ENCODE results near the gene GALNT10.

The GALNT10 gene

DNA sequence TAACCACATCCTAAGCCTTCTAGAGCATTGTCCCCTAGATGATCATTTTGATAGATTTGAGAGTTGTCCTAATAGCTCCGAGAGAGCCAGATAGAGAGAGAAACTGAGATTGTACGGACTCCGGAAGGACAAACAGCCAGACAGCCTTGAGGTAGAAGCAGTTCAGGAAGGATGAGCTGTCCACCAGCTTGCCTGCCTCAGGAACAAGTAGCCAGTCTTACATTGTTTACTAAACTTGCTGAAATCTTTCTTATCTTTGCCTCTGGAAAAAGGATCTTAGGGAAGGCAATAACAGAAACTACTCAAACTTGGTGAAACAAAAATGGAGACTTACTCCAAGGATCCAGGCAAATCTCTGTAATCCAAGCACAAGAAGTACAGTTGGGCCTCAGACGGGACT, 216.3 kb downstream of the GALNT10 start:
- no peak for DNase-seq (ENCODE audit: low read depth)

DNA sequence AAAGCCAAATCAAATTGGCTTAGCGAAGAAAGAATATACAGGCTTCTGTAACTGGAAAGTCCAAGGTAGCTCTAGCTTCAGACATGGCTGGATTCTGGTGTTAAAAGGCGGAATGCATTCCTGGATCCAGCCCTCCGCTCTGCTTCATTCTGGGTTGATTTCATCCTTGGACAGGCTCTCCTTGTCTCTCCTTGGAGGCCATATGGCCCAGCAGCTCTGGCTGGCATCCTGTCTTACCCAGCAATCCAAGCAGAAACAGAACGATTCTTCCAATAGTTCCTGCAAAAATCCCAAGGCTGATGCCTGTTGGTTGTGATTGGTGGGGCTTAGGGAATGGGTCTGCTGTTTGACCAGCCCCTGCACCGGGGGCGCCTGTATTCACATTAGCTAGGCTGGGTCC, 218.3 kb downstream of the GALNT10 start:
- no peak for DNase-seq (ENCODE audit: low read depth)

DNA sequence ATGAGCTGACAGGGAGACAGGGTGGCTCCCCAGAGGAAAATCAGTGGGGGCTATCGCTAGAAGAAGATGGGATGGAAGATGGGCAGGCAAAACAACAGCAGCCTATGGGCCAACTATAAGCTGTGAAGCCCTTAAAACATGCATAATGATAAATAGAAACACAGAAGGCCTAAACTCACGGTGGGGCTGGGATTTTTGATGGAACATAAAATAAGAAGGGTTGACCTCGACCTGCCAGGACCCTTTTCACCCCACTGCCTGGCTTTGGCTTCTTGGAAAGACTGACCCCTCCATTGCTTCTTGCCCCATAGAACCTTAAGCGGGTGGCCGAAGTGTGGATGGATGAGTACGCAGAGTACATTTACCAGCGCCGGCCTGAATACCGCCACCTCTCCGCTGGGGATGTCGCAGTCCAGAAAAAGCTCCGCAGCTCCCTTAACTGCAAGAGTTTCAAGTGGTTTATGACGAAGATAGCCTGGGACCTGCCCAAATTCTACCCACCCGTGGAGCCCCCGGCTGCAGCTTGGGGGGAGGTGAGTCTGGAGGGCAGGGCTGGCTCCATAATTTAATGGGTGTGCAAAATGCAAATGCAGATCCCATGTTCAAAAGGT, 218.8 kb downstream of the GALNT10 start:
- DNase-seq (ENCODE audit: low read depth) = no peak

DNA sequence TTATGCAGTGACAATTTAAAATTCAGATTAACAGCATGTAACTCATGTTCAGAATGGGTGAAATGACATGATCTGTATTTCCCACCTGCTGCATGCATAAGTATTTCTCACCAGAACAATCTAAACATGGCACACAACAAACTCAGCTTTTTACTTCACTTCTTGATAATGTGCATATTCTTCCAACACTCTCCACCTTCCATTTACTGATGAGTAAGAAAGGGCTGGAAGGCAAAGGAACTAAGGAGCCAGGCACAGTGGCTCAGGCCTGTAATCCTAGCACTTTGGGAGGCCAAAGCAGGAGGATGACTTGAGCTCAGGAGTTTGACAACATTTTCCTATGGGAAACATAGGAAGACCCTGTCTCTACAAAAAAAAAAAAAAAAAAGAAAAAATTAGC, 219.5 kb downstream of the GALNT10 start:
- no peak for DNase-seq (ENCODE audit: low read depth)

DNA sequence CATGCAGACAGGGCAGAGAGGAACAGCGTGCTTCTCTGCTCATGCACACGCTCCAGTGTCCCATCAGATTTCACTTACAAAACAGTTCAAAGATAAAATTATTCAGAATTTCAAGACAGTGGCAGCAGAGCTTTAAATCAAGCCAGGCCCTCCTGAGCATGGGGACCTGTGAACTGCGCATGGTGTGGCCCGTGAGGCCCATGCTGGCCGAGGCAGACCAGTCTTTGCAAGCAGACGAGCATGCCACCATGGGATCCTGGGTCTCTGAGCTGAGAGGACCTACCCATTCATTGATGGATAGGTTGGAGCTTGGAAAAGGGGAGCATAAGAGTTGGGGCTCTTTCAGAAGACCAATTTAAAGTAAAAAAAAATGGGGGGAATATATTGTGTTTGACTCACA, 220.3 kb downstream of the GALNT10 start:
- no peak for DNase-seq (ENCODE audit: low read depth)

DNA sequence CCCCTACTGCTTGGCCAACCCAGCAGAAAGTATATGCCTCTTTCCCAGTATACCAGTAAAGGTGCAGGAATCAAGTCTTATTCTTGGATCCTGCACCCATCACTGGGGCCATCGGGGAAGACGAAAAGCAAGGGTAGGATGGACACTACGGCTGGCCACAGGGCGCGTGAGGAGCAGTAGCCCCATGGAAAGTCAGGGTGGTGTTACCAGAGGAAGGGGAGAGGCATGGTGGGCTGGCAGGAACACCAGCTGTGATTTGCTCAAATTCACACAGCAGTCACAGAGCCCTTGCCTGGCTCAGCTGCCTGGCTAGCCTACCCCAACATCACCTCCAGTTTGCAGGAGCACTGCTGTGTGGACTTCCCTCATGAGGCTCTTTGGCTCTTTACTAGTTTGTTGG, 220.8 kb downstream of the GALNT10 start:
- DNase-seq (ENCODE audit: low read depth) = no peak

DNA sequence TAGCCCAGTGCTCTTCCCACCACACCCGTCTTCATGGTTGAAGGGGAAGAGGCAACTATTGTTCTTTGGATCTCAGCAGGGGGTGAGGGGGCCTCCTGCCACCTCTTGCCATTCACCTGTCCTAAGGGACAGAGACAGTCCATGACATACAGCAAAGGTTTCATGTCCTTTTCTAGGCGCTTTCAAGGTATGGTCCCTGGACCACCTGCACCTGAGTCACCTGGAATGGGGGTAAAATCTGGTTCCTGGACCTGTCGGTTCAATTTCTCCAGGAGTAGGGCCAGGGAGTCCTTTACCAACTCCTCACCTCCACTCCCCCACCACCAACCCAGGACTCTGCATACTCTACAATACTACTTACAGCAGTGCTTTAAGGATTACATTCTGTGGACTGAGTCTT, 221.8 kb downstream of the GALNT10 start:
- no peak for DNase-seq (ENCODE audit: low read depth)

DNA sequence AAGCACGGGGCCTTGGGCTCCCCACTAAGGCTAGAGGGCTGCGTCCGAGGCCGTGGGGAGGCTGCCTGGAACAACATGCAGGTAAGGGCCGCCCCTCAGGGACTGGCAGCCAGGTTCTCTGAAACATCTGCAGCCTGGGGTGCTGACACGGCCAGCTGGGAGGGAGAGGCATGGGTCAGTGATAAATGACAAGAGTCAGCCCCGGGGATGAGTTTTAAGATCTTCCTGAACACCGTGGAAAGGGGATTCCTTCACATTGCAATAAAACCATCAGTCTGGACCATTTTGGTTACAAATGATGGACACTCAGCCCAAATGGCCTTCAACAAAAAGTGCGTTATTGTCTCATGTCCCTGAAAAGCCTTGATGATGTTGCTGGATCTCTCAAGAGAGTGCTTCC, 222.4 kb downstream of the GALNT10 start:
- DNase-seq (ENCODE audit: low read depth) = no peak

DNA sequence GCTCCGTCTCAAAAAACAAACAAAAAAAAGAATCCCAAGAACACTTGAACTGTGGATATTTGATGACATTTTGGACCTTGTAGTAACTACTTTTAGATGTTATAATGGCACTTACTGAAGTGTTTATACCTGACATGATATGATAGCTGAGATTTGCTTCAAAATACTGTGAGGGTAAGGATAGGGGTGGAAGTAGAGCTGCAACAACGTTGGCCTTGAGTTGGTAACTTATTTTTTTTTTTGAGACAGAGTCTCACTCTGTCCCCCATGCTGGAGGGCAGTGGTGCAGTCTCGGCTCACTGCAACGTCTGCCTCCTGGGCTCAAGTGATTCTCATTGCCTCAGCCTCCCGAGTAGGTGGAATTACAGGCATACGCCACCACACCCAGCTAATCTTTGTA, 224.6 kb downstream of the GALNT10 start:
- DNase-seq (ENCODE audit: low read depth) = no peak

DNA sequence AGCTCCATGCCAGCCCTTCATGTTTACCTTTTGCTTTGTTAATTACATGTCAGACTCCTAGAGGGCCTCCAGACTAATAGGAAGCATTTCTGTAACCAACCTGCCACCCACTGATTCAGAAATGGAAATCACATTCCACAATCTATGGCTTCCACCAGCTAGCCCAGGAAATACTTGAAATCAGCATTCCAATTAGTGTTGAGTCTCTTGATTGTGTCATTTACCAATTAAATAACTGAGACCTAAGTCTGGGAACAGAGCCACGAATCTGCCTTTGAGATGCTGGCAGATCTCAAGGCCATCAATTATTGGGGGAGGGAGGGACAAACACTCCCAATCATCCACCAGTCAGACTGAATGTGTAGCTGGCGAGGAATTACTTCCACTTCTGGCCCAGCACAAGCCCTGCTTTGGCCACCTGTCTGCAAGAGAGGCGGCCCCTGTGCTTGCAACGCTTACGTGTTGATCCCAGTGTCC, 227.8 kb downstream of the GALNT10 start:
- DNase-seq (ENCODE audit: low read depth) = no peak

DNA sequence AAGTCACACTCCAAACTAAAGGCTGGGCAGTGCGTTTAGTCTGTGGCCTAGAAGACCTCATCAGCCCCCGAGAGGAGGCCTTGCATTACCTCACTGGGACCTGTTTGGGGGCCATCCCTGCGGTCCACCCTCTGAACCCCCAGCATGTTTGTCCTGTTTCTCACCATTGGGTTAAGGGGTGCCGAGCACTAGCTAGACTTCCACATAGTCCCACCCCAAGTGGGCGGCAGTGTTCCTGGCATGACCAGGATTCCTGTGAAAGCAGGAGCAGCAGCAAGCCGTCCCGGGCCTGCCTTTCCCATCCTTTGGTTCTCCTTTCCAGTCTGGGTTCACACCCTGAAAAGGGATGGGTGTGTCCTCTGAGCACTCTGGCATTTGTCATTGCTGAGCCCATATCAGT, 228.7 kb downstream of the GALNT10 start:
- no peak for DNase-seq (ENCODE audit: low read depth)

DNA sequence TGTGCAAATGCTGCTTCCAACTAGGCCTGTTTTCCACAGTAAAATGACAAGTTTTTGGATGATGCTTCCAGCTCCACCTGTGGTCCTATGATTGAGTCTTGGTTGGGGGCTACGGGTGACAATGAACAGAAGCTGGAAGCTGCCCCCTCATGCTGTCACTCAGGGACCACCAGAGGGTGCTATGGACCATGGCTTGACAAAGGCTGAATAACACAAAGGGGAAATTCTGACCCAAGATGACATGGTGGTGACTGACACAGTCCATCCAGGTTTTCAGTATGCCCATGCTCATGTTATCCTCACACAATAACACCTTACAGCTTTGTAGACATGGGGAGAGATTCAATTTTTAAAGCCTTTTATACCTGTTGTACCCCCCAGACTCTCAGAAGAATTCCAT, 231.3 kb downstream of the GALNT10 start:
- DNase-seq (ENCODE audit: low read depth) = no peak

DNA sequence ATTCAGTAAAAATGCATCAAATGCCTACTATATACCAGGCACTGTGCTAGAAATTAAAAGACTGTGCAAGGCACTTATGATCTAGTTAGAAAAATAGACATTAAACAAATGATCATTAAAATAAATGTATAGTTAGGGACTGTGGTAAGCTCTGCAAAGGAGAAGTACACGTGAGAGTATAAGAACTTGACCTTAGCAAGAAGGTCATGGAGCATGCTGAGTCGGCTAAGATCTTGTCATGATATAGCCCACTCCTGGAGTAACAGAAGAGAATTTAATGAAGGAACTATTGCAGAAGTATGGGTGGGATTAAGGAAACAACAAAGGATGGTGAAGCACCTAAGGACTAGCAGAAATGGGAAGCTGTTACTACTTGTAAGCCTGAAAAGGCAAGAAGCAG, 231.8 kb downstream of the GALNT10 start:
- no peak for DNase-seq (ENCODE audit: low read depth)

DNA sequence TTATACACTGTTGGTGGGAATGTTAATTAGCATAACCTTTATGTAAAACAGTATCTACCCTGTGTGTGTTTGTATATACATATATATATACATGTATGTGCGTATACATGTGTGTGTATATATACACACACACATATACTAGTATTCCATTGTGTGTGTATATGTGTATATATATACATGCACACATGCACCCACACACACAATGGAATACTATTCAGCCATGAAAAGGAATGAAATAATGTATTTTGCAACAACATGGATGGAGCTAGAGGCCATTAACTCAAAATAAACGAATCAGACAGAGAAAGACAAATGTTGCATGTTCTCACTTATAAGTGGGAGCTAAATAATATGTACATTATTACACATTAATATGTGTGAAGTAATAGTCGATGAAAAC, 237.7 kb downstream of the GALNT10 start:
- no peak for DNase-seq (ENCODE audit: low read depth)

DNA sequence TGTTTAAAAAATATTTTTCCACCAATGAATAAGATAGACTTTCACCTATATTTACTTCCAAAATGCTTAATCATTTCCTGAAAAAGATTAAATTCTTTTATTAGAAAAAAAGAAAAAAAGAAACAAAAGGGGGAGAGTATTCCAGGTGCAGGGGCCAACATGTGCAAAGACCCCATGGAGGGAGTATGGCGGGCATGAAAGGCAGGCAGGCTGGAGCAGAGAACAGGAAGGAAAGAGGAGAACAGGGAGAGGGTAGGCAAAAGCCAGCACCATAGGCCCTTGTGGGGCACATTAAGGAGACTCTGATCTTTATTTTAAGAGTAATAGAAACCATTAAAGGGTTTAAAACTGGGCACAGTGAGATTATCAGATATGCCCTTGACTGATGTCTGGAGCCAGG, 238.8 kb downstream of the GALNT10 start:
- no peak for DNase-seq (ENCODE audit: low read depth)

DNA sequence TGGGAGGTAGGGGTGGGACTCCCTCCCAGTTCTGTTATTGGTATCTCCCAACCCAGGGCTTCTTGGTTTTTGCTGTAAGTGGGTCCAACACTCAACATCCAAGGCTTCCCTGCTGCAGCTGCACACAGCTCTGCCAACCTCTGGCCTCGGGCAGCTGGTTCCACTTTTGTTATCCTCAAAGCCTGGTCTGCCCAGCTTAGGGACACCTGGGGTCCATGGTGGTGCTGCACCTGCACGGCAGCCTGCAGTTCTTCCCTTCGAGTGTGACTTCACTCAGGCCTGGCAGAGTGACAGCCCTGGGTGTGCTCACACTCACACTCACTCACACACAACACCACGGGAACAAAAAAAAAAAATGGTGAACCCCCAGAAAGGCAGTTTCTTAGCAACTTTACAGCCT, 239.9 kb downstream of the GALNT10 start:
- no peak for DNase-seq (ENCODE audit: low read depth)

DNA sequence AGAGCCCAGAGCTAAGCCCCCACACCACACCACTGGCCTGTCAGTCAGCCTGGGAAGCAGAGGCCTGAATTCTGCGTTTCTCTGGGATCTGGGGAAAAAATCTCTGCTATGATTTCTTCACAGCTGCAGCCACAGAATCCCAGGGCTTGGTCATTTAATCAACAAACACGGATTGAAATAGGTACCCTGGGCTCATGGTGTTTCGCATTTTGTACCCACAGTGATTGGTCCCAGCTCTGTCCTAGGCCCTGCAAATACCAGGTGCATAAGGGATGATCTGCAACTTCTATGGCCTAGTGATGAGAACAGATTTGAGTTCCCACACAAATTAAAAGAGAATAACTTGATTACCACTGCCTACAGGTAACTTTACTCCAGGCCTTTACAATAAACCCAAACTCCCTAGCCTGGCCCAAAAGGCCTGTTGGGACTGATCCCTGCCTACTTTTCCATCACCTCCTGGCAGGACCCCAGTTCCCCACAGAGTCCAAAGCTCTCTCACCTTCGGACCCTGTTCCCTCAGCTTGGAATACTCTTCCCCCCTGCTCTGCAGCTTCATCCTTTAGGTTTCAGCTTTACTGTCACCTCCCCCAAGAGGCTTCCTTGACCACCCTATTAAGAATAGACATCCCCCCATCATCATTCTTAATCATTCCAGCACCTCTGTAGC, 240.6 kb downstream of the GALNT10 start:
- no peak for DNase-seq (ENCODE audit: low read depth)

DNA sequence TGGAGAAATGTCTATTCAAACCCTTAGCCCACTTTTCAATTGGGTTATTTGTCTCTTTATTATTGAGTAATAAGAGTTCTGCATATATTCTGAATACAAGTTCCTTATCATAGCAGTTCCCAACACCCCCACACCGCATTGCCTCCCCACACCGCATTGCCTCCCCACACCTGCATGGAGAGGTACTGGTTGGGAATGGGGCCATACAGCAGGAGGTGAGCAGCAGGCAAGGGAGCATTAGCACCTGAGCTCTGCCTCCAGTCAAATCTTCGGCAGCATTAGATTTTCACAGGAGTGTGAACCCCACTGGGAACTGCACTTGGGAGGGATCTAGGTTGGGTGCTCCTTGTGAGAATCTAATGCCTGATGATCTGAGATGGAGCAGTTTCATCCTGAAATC, 244.7 kb downstream of the GALNT10 start:
- DNase-seq (ENCODE audit: low read depth) = no peak

DNA sequence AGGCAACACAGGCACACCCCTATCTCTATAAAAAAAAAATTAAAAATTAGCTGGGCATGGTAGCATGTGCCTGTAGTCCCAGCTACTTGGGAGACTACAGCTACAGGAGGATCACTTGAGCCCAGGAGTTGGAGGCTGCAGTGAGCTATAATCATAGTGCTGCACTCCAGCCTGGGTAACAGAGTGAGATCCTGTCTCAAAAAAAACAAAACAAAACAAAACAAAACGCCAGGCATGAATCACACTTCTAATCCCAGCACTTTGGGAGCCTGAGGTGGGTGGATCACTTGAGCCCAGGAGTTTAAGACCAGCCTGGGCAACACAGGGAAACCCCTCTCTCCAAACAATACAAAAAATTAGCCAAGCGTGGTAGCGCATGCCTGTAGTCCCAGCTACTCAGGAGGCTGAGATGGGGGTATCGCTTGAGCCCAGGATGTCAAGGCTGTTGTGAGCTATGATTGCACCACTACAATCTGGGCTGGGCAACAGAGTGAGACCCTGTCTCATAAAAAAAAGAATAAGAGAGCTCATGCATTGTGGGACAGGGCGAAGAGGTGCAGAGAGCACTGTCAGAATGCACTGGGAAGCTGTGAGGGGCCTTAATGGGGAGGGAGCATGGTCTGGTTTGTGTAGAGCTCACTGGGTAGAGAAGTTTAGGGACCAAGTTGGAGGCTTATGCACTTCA, 246.9 kb downstream of the GALNT10 start:
- DNase-seq (ENCODE audit: low read depth) = no peak

DNA sequence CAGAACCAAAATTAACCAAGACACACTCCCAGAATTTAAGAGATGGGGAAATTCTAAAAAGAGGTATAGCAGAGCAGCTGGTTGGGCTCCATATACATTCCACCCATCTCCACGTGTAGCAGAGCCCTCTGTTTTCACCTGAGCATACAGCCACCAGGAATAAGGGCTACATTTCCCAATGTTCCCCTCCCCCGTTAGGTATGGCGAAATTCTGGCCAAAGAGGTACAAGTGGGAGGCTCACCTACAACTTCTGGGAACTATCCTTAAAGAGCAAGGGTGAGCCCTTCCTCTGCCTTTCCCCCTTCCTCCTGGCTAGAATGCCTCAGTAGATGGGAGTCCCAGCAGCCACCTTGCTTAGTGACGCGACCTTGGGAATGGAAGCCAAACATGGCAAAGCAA, 250.0 kb downstream of the GALNT10 start:
- no peak for DNase-seq (ENCODE audit: low read depth)

DNA sequence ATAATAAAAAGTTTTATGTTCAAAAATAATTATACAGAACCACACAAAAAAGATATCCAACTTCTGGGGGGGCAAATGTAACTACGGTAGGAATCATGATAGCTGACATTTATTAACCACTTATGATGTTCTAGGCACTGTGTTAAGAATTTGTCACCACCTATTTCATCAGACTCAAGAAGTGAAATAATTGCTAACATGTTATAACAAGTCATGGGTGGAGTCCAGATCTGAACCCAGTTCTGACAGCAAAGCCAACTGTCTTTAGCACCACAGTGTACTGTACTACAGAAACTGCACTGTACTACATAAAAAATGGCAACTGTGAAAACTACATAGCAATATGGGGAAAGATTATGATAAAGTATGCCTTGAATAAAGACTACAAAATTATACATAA, 252.3 kb downstream of the GALNT10 start:
- no peak for DNase-seq (ENCODE audit: low read depth)

DNA sequence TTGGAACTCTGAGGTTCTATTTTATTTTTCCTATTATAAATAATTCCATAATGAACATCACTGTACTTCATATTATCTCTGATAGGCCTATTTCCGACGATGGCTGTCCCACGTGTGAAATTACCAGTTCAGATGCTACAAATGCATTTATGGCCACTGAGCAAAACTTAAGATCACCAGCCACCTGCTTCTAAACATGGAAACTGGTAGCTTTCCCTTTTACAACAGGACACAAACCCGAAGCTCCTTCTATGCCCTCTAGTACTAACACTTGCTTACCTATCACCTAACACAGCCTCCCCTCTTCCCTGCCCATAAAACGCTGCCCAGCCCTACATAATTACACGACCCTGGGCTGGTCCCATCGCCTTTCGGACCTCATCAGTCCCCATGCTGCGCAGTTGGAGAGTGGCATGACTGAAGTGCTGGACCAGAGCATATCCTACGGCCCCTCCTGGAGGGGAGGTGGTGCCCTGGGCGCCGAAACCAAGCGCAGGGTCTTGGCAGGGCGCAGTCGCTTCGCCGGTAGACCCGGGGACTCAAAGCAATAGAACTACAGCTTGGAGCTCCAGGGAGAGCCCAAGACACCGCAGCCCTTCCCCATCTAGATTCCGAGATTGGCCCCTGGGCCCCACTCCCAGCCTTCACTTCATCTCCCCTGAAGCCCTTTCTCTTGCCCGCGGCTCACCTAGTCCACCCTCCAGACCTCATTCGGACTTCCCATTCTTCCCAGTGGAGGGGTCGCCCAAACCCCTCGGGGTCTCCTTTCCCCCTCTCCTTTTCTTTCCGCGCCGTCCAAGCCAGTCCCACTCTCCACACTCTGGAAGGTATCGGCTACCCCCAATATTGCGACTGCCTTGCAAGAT, 254.3 kb downstream of the GALNT10 start:
- no peak for DNase-seq (ENCODE audit: low read depth)

Measured in non-pigmented ciliary epithelial cell (primary cell).